NOMO-1 treated with dmso at 0.1 percent for 144 hours (cell line): ENCODE data around the gene PVALEF.

ENCODE experiments used
- DNase-seq: peaks from one replicate; lab custom pipeline; 2025; ENCODE audit not compliant: unreplicated experiment; lab: John Stamatoyannopoulos, UW

PVALEF gene

GRCh38 chr17:81128774-81129173, 36.5 kb upstream of the PVALEF start:
- no peak for DNase-seq

- no peak for DNase-seq
Measured at GRCh38 chr17:81129289-81129688, 36.0 kb upstream of the PVALEF start.

- no peak for DNase-seq
Measured at GRCh38 chr17:81129711-81130367, 35.5 kb upstream of the PVALEF start.

GRCh38 chr17:81130385-81131361, 34.6 kb upstream of the PVALEF start:
- no peak for DNase-seq

- DNase-seq = no peak
Measured at GRCh38 chr17:81131486-81132196, 33.7 kb upstream of the PVALEF start.

DNA sequence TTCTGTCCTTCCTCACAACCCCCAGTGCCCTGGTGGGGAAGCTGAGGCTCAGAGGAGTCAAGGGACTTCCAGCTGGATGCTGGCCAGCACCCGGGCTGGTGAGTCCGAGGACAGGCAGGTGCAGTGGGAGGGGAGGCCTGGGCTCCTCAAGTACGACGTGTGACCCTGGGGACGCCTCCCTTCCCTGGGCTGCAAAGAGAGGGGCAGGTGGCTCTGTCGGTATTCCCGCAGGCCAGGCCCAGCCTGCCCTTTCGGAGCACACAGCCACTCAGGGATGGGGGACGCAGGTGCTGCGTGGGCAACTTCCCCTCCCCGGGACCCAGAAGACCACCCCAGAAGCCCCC, 33.1 kb upstream of the PVALEF start:
- no peak for DNase-seq

DNA sequence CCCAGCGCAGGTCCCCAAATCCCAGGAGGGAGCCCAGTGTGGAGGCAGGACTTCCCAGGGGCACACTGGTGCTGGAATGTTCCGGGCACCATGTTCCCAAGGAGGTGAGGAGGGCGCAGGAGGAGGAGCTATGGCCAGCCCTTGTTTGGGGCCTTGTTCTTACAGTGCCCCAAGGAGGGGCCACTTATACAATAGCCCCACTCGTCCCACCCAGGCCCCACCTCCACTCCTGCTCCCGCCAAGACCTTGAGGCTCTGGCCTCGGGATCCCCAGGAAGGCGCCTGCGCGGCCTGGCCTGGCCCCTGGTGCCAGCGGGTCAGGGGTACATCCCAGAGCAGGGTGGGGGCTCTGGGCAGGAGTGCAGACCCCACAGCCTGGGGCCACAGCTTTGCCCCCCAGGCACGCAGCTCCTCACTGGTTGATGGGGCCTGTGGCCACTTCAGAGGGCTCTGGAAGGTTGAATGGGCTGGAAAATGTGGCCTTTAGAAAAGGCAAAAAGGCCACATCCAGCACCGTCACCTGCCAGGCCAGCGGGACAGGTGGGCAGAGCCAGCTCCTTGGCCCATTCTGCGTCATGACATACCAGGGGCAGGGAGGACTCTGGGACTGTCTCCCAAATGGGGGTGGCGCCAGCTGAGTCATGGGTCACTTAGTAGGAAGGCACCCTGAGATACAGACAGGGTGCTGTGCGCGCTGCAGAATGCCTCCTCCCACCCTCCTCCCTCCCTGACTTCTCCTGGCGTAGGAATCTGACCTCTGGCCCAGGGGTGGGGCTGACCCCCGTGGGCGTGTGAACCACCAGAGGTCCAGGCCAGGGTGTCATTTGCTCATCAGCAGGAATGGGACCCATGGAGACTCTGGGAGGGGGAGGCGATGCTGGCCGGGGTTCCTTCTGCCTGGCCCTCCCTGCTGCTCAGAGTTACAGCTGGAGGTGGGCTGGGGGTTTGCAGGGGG, 32.3 kb upstream of the PVALEF start:
- DNase-seq = no peak

DNA sequence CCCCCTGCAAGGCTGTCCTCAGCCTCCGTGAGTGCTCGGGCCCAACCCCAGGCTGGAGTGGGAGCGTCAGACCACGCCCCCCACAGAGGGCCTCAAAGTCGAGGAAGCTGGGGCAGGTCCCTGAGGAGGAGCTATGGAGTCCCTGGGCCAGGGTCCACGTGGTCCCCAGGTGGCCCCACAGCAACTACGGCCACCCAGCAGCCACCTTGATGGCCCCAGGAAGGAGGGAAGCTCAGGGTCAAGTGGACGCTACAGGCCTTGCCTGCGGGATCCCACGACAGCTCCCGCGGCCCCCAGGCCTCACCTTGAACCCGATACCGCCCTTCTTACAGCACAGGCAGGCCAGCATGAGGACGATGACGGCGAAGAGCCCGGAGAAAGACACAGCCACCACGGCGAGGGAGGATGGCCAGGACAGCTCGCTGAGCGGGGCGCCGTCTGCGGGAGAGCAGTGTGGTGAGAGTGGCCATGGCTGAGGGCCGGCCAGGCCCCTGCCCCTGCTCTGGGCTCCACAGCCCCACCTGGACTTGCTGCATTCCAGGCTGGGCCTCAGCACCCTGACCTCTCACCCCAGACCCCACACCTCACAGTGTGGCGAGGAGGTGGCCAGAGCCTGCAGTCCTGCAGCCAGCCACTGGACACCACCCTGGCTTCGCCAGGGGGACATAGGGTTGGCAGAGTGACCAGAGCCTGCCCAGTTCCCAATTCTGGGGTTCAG, 31.1 kb upstream of the PVALEF start:
- DNase-seq = no peak

DNA sequence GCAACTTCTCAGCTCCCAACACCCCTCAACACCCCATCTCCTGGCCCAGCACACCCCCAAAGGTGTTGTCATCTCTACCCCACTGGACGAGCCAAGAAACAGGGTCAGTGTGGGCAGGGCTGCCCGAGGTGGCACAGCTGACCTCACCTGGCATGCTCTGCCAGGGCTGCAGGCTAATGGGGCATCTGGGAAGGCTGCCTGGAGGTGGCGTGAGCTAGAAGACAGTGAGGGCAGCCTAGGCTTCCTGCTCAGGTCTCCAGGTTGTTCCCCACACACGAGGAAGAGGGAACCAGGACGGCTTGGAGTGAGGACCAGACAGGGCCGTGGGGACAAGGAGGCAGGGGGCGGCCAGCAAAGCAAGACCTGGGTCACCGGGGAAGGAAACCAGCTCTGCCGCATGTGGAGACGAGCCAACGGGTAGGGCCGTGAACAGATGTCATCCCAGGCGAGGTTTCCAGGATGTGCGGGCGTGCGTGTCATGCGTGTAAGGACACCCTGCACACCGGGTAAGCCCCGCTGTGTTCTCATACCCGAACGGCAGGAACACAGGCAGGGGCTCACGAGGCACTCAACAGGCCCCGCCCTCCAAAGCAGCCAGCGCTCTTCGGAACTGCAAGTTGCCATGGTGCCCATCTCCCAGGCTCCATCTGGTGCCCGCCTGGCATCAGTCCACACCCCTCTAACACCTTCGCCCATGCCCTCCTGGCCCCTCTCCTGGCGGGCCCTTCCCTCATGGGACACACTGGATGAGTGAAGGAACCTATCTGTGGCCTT, 29.6 kb upstream of the PVALEF start:
- DNase-seq = no peak

GRCh38 chr17:81136366-81136765, 28.9 kb upstream of the PVALEF start:
- no peak for DNase-seq

DNA sequence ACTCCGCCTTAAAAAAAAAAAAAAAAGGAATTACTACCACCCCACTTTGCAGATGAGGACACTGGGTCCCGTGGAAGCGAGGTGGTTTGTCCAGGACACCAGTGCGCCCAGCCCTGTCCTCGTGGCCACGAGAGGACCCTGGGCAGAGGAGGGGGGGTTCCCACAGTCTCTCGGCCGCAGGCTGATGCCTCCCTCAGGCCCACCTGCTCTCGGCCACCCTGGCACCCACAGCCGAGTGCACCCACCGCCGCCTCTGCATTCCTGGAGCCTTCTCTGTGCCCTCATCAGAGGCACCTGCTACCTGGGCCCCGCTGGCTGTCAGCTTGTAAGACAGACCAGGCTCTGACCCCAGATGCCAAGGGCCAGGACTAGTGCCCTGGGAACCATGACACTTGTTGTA, 28.1 kb upstream of the PVALEF start:
- DNase-seq = no peak

DNA sequence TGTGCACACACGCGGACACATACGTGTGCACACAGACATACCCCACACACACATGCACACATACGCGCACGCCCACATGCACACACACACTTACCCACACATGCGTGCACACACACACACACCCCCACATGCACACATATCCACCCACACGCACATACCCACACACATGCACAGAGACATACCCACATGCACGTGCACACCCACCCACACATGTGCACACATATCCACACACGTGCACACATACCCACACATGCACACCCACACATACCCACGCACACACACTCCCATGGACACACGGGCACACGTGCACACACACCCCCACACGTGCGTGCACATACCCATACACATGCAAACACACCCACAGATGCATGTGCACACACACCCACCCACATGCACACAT, 27.2 kb upstream of the PVALEF start:
- DNase-seq = no peak

- no peak for DNase-seq
Measured at GRCh38 chr17:81138500-81138899, 26.8 kb upstream of the PVALEF start.

- no peak for DNase-seq
Measured at GRCh38 chr17:81139428-81139827, 25.9 kb upstream of the PVALEF start.

- no peak for DNase-seq
Measured at GRCh38 chr17:81140018-81140417, 25.3 kb upstream of the PVALEF start.

DNA sequence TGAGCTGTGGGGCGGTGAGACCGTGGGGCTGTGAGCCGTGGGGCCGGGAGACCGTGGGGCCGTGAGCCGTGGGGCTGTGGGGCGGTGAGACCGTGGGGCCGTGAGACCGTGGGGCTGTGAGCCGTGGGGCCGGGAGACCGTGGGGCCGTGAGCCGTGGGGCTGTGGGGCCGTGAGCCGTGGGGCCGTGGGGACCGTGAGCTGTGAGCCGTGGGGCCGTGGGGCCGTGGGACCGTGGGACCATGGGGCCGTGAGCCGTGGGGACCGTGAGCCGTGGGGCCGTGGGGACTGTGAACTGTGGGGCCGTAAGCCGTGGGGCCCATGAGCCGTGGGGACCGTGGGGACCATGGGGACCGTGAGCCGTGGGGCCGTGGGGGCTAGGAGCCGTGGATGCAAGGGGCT, 24.6 kb upstream of the PVALEF start:
- no peak for DNase-seq

DNA sequence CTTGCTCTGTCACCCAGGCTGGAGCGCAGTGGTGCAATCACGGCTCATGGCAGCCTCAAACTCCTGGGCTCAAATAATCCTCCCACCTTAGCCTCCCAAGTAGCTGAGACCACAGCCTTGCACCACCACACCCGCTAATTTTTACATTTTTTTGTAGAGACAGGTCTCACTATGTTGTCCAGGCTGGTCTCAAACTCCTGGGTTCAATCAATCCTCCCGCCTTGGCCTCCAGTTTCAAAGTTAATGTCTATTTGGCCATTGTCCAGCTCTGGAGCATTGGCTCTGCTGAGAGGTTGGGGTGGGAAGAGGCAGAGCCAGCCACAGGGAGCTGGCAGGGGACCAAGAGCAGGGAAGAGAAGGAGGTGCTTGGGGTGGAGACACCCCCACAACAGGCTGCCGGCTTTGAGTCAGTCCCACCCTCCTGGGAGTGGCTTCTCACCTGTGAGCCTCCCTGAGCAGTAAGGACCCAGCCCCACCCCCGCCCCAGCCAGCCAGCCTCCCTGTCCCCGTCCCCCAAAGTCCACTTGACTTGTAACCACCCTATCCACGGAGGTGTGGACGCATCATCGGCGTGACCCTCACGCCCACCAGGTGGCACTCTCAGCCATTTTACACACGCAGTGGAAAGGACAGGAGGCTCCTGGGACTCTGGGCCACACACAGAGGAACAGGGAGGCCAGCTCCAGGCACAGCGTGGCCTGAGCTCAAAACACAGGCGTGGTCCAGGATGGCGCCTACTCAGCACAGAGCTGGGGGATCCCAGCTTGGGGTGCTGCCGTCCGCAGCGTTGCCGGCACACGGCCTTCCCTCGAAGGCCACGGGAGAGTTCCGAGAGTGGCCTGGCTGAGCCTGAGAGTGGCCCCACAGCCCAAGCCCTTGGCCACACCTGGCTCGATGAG, 22.8 kb upstream of the PVALEF start:
- DNase-seq = peak; percentile 30

- DNase-seq = no peak
Measured at GRCh38 chr17:81143200-81143527, 22.1 kb upstream of the PVALEF start.
